Esophagus squamous epithelium (tissue), 4 donors: ENCODE data around the gene RPS6KA4.

Source experiments
- CTCF ChIP-seq, 6 experiments: fragments of 450-650 bp in 4 of 6; fragments of 200-600 bp in 2 of 6; sonication (generic) in 2 of 6; IDR thresholded peaks; one replicate each; pipeline ENCODE4 v1.5.1; 2016 to 2019; ENCODE audit warnings: antibody characterized with exemption in 6 of 6, mild to moderate bottlenecking in 4 of 6, moderate library complexity in 4 of 6
- POLR2A ChIP-seq, 4 donors: fragments of 450-650 bp; IDR thresholded peaks; one replicate each; pipeline ENCODE4 v1.6.1; 2017; ENCODE audit warnings: antibody characterized with exemption in 4 of 4, mild to moderate bottlenecking in 4 of 4, moderate library complexity in 3 of 4

GRCh38 chr11:64403106-64403505 is 44.1 kb downstream of the RPS6KA4 start:
- TF ChIP-seq CTCF (IDR thresholded peaks at IDR 0.05): no peak
- TF ChIP-seq POLR2A (IDR thresholded peaks at IDR 0.05): no peak
